ENCODE results near the gene P2RX6.
"Not testable (repeated sequence)": the region's sequence is repeated elsewhere in the genome, so short reads cannot be mapped to it uniquely, and the experiment has no call there.

- not testable (repeated sequence) for TF ChIP-seq SP2 (IDR thresholded peaks at IDR 0.05; ENCODE audit: extremely low read depth, low read depth, low read length, poor library complexity, severe bottlenecking); JUND (IDR thresholded peaks at IDR 0.05; ENCODE audit: borderline replicate concordance, low read depth, low read length); JUND (tag; IDR thresholded peaks at IDR 0.05; ENCODE audit: borderline replicate concordance, low read depth, low read length); ZBTB33 (CRISPR knock-in tag; IDR thresholded peaks at IDR 0.05)
- TF ChIP-seq, protein P1, sequence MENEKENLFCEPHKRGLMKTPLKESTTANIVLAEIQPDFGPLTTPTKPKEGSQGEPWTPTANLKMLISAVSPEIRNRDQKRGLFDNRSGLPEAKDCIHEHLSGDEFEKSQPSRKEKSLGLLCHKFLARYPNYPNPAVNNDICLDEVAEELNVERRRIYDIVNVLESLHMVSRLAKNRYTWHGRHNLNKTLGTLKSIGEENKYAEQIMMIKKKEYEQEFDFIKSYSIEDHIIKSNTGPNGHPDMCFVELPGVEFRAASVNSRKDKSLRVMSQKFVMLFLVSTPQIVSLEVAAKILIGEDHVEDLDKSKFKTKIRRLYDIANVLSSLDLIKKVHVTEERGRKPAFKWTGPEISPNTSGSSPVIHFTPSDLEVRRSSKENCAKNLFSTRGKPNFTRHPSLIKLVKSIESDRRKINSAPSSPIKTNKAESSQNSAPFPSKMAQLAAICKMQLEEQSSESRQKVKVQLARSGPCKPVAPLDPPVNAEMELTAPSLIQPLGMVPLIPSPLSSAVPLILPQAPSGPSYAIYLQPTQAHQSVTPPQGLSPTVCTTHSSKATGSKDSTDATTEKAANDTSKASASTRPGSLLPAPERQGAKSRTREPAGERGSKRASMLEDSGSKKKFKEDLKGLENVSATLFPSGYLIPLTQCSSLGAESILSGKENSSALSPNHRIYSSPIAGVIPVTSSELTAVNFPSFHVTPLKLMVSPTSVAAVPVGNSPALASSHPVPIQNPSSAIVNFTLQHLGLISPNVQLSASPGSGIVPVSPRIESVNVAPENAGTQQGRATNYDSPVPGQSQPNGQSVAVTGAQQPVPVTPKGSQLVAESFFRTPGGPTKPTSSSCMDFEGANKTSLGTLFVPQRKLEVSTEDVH (IDR thresholded peaks at IDR 0.05; ENCODE audit: low read depth, partially characterized antibody) = not testable (repeated sequence)
Observed at GRCh38 chr22:21071796-21072195, 56.8 kb downstream of the P2RX6 start.

All from K562 (cell line).